Upper lobe of left lung (tissue), 6 donors: ENCODE results near the gene ANKRD34C. TPM values are rescaled to one million over a fixed set of nuclear protein-coding genes. Genes with fewer than 3 reads are reported as not detected.
"Not testable (repeated sequence)": the region's sequence is repeated elsewhere in the genome, so short reads cannot be mapped to it uniquely, and the experiment has no call there.

ENCODE experiments used
- ATAC-seq, 2 donors: fragments of 200-7000 bp; cut with Tn5 transposase; one replicate each; pipeline ENCODE4 v1.9.1; 2022; ENCODE audit warnings: mild to moderate bottlenecking in 2 of 2, moderate library complexity in 2 of 2; ENCODE audit not compliant: low FRiP score in 2 of 2
- DNase-seq, 2 donors: peaks; one replicate each; pipeline ENCODE4 v3.0.0-alpha.2; 2019 to 2020
- H3K27ac ChIP-seq, 4 donors: fragments of 200-600 bp; sonication (generic); one replicate each; pipeline ENCODE4 v1.5.1; 2016 to 2019
- H3K27me3 ChIP-seq, 4 donors: fragments of 200-600 bp; sonication (generic); one replicate each; pipeline ENCODE4 v1.5.1; 2017 to 2019
- H3K36me3 ChIP-seq, 4 donors: fragments of 200-600 bp; sonication (generic); one replicate each; pipeline ENCODE4 v1.5.1; 2016 to 2019
- H3K4me1 ChIP-seq, 4 donors: fragments of 200-600 bp; sonication (generic); one replicate each; pipeline ENCODE4 v1.5.1; 2018 to 2019
- H3K4me3 ChIP-seq, 4 donors: fragments of 200-600 bp; sonication (generic); one replicate each; pipeline ENCODE4 v1.5.1; 2017 to 2019; ENCODE audit warnings: mild to moderate bottlenecking in 2 of 4, moderate library complexity in 1 of 4
- H3K9me3 ChIP-seq, 4 donors: fragments of 200-600 bp; sonication (generic); one replicate each; pipeline ENCODE4 v1.5.1; 2018 to 2019
- CTCF ChIP-seq, 6 experiments: fragments of 450-650 bp in 4 of 6; fragments of 200-600 bp in 2 of 6; sonication (generic) in 2 of 6; IDR thresholded peaks; one replicate each; pipeline ENCODE4 v1.5.1; 2016 to 2019; ENCODE audit warnings: antibody characterized with exemption in 6 of 6
- EP300 ChIP-seq, 4 donors: sonication (generic); formaldehyde crosslinking; IDR thresholded peaks; one replicate each; pipeline ENCODE4 v1.5.1; 2017; ENCODE audit warnings: antibody characterized with exemption in 4 of 4, control low read depth in 2 of 4
- POLR2A ChIP-seq, 4 donors: fragments of 450-650 bp; IDR thresholded peaks; one replicate each; pipeline ENCODE4 v1.5.1; 2016 to 2017; ENCODE audit warnings: antibody characterized with exemption in 4 of 4, mild to moderate bottlenecking in 2 of 4
- POLR2AphosphoS5 ChIP-seq, 2 donors: sonication (generic); formaldehyde crosslinking; IDR thresholded peaks; one replicate each; pipeline ENCODE4 v1.5.1; 2017; ENCODE audit warnings: antibody characterized with exemption in 2 of 2
- WGBS, 2 donors: methylation state at CpG; one replicate each; pipeline ENCODE4 v1.1.5; 2017 to 2018; 5-methylcytosine and 5-hydroxymethylcytosine counted together
- total RNA-seq, 6 donors: library from RNA; depleted of rRNA in 4 of 6; stranded (reverse); fragments of >200 nt in 4 of 6; gene quantifications; one replicate each; pipeline versions ENCODE4 v1.1.0 to v1.2.1, GENCODE V29; 2016 to 2021
- donor health status: DM: no; HTN: no; CAD: no; lungs with moderate emphysema.
- donor health status: DM: no; HTN: yes; CAD: no; lungs with severe emphysema.

Gene ANKRD34C
- total RNA-seq, 6 donors from 2014 or later = not detected

GRCh38 chr15:79314186-79314585 is 31.7 kb downstream of the ANKRD34C start:
- no peak for ATAC-seq
- H3K4me3 ChIP-seq = no peak overlapping the region
- no peak for TF ChIP-seq CTCF (IDR thresholded peaks at IDR 0.05)
- no peak for TF ChIP-seq POLR2A (IDR thresholded peaks at IDR 0.05)
- TF ChIP-seq POLR2AphosphoS5 (IDR thresholded peaks at IDR 0.05) = no peak
- TF ChIP-seq EP300 (IDR thresholded peaks at IDR 0.05) = no peak
- no peaks in the 10 kb centered on the region for H3K9me3 ChIP-seq
- H3K36me3 ChIP-seq = peaks cover 10 to 49% (median 25%) of the 10 kb centered on the region in 4 donors
- no peak for DNase-seq
- no peaks in the 10 kb centered on the region for H3K27me3 ChIP-seq
- H3K27ac ChIP-seq = no peak overlapping the region
- WGBS, 2 donors = 95 to 97% methylated on average over 1 of the region's 1 CpG
- peaks cover 0 to 24% (median 12%) of the 10 kb centered on the region in 4 donors for H3K4me1 ChIP-seq

GRCh38 chr15:79314811-79315210 is 32.3 kb downstream of the ANKRD34C start:
- TF ChIP-seq CTCF (IDR thresholded peaks at IDR 0.05) = no peak
- no peak for TF ChIP-seq POLR2A (IDR thresholded peaks at IDR 0.05)
- TF ChIP-seq POLR2AphosphoS5 (IDR thresholded peaks at IDR 0.05) = peak in 1 of 2 donors; percentile 45
- peak in 1 of 4 donors; percentile 36 for TF ChIP-seq EP300 (IDR thresholded peaks at IDR 0.05)
- H3K9me3 ChIP-seq = no peaks in the 10 kb centered on the region
- H3K27me3 ChIP-seq = no peaks in the 10 kb centered on the region
- ATAC-seq (peak in 1 of 2 donors; percentile 21), DNase-seq (peak in 1 of 2 donors; percentile 71)
- H3K4me3 ChIP-seq = no peak overlapping the region
- no peak overlapping the region for H3K27ac ChIP-seq
- H3K4me1 ChIP-seq = peaks cover 0 to 24% (median 12%) of the 10 kb centered on the region in 4 donors
- peaks cover 10 to 49% (median 28%) of the 10 kb centered on the region in 4 donors for H3K36me3 ChIP-seq
- 57 to 72% methylated on average over 6 of the region's 6 CpGs for WGBS, 2 donors

- ATAC-seq (no peak), DNase-seq (no peak)
- H3K4me1 ChIP-seq = peaks cover 0 to 17% (median 10%) of the 10 kb centered on the region in 4 donors
- H3K9me3 ChIP-seq = no peaks in the 10 kb centered on the region
- no peak overlapping the region for H3K27ac ChIP-seq
- peaks cover 13 to 49% (median 28%) of the 10 kb centered on the region in 4 donors for H3K36me3 ChIP-seq
- TF ChIP-seq CTCF (IDR thresholded peaks at IDR 0.05) = no peak
- no peak for TF ChIP-seq EP300 (IDR thresholded peaks at IDR 0.05)
- no peak for TF ChIP-seq POLR2AphosphoS5 (IDR thresholded peaks at IDR 0.05)
- 83 to 84% methylated on average over 10 of the region's 10 CpGs for WGBS, 2 donors
- no peak overlapping the region for H3K4me3 ChIP-seq
- H3K27me3 ChIP-seq = no peaks in the 10 kb centered on the region
These were observed 33.3 kb downstream of the ANKRD34C start for GRCh38 chr15:79315623-79316328.

- TF ChIP-seq CTCF (IDR thresholded peaks at IDR 0.05) = no peak
- no peak for TF ChIP-seq POLR2A (IDR thresholded peaks at IDR 0.05)
- no peak for TF ChIP-seq POLR2AphosphoS5 (IDR thresholded peaks at IDR 0.05)
- Histone ChIP-seq H3K4me1 (peaks cover 0 to 13% (median 4%) of the 10 kb centered on the region in 4 donors), H3K27ac (no peak overlapping the region), H3K9me3 (no peaks in the 10 kb centered on the region), H3K4me3 (no peak overlapping the region), H3K27me3 (no peaks in the 10 kb centered on the region), H3K36me3 (peaks cover 17 to 50% (median 31%) of the 10 kb centered on the region in 4 donors)
- no peak for DNase-seq
- no peak for ATAC-seq
- 88 to 90% methylated on average over 9 of the region's 9 CpGs for WGBS, 2 donors
These were observed 34.3 kb downstream of the ANKRD34C start for GRCh38 chr15:79316864-79317263.

GRCh38 chr15:79319973-79320372 is 37.5 kb downstream of the ANKRD34C start:
- not testable (repeated sequence) for H3K27me3 ChIP-seq, DNase-seq, H3K4me3 ChIP-seq, H3K9me3 ChIP-seq, H3K27ac ChIP-seq, ATAC-seq, H3K4me1 ChIP-seq
- peaks cover 20 to 58% (median 32%) of the 10 kb centered on the region in 4 donors for H3K36me3 ChIP-seq
- 93 to 97% methylated on average over 9 of the region's 9 CpGs for WGBS, 2 donors
